ENCODE measurements around the gene DLG1. TPM values are rescaled to one million over a fixed set of nuclear protein-coding genes. Genes with fewer than 3 reads are reported as not detected.
"Not testable (repeated sequence)": the region's sequence is repeated elsewhere in the genome, so short reads cannot be mapped to it uniquely, and the experiment has no call there.

DLG1 gene
- polyA plus RNA-seq, 3 donors = 84.9 to 90.7 (median 85.5) TPM

DNA sequence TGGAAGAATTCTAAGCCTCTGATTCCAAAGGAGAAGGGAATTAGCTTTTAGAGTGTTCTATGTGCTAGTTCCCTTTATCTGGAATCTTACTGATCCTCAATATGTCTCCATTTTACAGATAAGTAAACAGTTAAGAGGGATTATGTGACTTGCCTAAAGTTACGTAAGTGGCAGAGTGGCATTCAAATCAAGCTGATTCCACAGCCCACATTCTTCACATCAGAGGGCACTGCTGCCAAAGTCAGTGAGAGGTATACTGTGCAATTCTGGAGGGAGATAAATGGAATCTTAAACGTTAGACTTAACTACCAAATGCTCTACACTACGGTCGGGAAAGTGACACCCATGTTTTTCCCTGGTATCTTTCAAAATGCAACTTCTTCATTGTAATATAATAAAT, 257.8 kb downstream of the DLG1 start:
- no peak for DNase-seq (ENCODE audit: low read depth in 3 of 3, low spot score in 2 of 3)

DNA sequence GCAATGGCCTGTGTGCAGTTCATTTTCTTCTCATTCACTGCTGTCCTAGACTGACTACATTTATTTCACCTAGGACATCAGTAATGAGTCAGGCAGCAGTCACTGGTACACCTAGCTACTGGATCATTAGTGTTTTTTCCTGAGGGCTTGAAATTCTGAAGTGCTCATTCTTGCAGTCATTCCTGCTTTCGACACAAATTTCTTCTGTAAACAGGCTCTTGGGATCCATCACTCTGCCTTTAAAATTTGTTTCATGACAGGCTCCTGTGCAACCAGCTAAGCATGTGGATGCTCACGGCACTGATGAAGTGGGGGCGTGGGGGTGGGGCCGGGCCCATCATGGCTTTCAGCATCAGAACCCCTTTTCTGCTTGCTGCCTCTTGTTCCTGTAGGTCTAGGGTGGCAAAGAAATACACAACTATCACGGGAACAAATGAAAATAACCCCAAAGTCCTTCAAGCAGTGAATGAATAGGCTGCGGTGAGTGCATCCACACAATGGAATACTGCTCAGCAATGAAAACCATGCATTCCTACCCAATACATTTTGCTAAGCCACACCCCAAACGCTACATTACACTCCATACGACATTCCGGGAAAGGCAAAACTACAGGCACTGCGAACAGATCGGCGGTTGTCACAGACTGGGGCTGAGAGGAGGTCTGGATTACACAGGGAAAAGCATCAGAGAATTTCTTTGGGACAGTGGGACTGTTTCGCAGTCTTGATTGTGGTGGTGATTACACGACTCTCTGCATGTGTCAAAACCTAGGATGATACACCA, 259.5 kb downstream of the DLG1 start:
- DNase-seq (ENCODE audit: low read depth in 3 of 3, low spot score in 2 of 3) = no peak

DNA sequence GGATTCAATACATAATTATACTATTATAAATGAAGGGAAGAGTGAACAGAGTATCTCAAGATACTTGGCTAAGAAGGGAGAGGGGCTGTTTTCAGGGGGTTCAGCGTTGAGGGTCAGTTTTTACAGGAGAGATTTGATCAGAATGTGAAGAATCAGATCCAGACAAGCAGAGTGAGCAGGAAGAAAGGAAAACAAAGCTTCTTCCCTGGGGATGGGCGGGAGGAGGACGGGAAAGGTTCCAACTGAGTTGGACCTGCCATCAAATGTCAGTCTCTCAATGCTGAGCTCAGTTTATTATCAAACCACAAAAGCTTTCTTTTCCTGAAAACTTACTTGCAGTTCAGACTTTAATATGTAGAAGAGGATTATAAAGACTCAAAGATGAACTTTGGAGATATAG, 262.8 kb downstream of the DLG1 start:
- no peak for DNase-seq (ENCODE audit: low read depth in 3 of 3, low spot score in 2 of 3)

DNA sequence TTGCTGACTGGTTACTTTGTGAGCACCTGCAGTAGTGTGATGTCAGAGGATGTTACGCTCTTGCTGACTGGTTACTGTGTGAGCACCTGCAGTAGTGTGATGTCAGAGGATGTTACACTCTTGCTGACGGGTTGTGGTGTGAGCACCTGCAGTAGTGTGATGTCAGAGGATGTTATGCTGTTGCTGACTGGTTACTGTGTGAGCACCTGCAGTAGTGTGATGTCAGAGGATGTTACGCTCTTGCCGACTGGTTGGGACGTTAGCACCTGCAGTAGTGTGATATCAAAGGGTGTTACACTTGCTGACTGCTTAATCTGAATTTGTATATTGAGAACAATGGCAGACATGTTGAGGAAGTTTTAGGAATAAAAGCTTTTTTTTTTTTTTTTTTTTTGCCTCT, 263.6 kb downstream of the DLG1 start:
- DNase-seq (ENCODE audit: low read depth in 3 of 3, low spot score in 2 of 3) = not testable (repeated sequence)

DNA sequence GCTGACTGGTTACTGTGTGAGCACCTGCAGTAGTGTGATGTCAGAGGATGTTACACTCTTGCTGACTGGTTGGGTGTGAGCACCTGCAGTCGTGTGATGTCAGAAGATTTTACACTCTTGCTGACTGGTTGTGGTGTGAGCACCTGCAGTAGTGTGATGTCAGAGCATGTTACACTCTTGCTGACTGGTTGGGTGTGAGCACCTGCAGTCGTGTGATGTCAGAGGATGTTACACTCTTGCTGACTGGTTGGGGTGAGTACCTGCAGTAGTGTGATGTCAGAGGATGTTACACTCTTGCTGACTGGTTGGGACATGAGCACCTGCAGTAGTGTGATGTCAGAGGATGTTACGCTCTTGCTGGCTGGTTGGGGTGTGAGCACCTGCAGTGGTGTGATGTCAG, 264.6 kb downstream of the DLG1 start:
- not testable (repeated sequence) for DNase-seq (ENCODE audit: low read depth in 3 of 3, low spot score in 2 of 3)

DNA sequence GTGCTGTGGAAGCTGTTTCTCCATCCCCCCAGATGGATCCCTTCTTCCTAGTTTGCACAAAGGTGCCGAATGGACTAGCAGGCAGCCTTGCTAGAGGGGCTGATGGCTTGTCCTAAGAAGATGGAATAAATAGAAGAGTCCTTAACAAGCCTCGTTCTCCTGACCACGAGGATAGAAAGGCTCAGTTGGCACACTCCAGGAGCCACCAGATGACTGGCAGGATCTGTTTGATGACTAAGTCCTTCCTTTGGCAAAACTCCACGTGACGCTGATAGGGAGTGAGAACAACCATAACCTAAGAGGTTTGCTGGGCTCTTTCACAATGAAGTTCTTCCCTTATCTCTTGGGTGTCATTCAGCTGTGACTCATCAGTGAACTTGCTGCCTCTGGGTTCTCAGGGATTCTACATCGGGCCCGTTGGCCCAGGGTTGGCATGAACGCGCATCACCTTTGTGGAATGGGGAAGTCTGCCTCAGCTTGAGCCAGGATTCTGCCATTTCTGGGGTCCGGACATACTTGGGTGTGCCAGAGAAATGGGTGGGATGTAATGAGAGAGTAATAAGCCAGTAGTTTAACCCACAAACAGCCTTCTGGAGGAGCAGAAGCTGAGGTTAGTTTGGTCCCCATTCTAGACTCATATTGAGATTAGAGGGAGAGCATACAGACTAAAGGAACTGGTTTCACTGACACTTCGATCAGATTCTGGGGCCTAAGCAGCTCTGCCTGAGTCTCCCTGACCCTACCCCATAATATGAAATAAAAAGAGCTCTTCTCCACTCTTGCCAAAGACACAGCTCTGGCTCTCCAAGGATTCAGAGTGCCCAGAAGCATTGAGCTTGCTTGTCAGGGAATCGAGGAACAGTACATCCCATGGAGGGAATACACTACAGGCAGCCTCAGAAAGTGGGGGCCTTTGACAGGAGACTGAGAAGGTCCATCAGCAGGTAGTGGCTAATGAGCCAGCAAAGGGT, 266.8 kb downstream of the DLG1 start:
- DNase-seq (ENCODE audit: low read depth in 3 of 3, low spot score in 2 of 3) = no peak

DNA sequence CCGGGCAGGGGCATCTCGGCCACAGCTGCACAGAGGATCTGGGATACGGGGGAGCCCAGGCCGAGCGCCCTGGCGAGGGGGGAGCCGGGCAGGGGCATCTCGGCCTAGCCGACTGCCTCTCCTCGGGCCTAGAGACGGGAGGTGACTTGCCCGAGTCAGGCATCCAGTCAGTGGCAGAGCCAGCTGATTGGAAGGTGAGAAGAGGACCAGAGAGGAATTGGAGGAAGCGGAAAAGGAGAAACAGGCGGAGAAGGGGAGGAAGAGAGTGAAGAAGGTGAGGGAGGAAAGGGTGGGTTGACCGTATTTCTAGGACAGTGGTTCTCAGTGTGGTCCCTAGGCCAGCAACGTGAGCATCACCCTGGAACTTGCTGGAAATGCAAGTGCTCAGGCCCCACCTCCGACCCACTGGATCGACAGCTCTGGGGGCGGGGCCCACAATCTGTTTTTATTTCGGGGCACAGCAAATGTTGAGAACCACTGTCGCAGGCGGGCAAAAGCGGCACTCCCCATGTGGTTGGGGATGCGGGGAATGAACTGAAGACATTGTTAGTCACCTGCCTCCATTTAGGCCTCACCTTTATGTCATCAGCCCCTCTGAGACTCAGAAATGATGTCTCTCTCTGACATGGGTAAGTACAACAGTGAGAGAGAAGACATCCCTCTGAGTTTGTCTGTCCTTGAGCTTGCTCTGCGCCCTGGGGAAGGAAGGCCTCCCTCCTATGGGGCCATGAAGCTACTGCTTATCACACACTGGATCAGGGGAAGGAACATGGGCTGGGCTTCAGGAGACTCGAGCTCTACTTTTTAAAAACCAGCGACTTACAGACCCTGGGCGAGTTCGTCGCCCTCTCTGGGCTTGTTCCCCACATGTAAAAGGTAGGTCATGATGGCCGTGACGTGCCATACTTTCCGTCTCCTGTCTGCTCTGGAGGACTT, 267.8 kb downstream of the DLG1 start:
- no peak for DNase-seq (ENCODE audit: low read depth in 3 of 3, low spot score in 2 of 3)

DNA sequence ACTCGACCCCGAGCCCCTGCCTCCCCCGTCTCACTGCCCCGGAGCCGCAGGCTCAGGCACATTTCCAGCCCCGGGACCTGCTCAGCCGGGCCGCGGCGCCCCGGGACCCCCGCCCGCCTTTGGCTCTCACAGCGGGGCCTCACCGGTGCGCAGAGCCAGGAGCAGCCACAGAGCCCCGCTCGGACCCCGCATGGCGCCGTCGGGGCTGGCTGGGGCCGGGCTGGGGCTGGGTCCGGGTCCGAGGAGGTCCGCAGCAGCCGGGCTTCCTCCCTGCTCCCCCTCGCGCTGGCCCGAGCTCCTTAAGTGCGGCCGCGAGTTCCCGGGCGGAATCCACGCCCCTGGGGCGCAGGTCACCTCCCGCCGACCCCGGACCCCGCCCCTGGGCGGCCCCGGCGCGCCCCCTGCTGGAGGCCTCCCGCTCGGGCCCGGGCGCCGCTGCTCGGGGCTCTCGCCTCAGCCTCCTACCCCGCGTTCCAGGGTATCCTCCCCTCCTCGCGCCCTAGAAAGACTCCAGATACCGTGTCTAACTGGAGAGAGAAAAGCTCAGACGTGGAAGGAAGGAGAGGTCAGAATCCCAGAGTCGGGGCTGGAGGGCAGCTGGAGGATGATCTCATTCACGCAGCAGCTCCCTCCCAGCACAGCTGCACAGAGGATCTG, 268.8 kb downstream of the DLG1 start, which contains the start of gene MELTF:
MELTF (minus strand) TSS at position 307 of the 657 bp plus-strand sequence; CDS start at position 192, 115 bp downstream.
- no peak for DNase-seq (ENCODE audit: low read depth in 3 of 3, low spot score in 2 of 3)

DNA sequence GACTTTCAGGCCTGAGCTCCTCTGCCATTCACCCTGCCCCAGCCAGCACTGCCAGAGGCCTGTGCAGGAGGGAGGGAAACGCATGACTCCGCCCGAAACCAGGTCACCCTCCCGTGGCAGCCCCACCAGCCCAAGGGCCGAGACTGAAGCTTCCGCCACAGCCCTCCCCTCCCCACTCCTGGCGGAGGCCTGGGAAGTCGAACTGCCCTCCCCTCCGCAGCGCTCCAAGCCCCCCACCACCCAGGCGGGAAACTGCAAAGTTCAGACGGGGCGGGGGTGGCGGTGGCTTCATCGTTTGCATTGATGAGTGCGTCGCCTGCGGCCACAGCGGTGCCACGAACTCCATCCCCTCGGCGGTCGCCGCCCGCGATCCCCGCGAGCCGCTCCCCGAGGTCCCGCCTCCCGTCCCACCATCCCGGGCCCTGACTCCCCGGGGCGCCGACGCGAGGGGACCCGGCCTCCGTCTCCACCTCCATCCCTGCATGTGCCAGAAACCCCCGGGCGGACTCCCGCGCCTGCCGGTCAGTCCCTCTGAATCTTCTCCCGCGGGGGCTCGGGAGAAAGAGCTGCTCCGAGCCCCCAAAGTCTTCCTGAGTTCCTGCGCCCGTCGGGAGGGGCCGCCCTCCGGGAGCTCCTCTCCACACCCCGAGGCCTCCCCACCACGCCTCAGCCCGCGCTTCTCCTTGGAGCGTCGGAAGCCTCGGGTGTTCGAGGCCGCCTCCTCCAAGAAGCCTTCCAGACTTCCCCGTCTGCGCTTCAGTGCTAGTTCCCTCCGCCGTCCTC, 269.5 kb downstream of the DLG1 start:
- DNase-seq (ENCODE audit: low read depth in 3 of 3, low spot score in 2 of 3) = no peak

DNA sequence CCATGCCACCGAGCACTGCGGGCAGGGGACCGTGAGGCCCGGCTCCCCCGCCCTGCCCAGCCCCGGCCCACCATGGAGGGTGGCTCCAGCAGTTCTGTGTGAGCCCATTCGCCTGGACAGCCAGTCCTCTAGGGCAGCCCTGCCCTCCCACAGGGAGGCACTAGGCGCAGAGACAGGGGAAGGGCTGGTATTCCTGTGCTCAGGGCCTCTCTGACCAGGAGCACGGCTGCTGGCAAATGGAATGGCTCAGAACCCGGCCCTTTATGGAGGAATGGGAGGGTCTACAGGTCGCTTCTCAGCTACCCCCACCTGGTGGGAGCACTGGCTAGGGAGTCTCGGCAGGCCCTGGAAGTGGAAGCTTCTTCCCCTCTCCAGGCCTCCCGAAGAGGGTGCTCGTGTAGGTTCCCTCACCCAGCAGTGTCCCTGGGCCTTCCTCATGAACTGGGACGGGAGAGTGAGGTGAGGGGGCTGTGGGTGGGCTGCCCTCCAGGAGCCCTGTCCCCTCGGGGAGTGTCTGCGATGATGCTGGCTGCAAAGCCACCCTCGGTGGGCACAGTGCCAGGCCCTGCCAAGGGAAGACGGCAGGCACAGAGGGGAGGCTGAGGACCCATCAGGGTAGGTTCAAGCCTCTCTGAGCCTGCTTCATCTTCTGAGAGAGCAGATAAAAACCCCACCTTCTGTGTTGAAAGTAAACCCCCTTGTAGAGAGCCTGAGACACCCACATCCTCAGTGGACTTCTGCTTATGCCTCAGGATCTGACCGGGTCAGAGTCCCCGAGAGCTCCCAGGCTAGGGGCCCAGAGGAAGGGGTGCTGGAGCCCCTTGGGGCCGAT, 270.3 kb downstream of the DLG1 start:
- no peak for DNase-seq (ENCODE audit: low read depth in 3 of 3, low spot score in 2 of 3)

DNA sequence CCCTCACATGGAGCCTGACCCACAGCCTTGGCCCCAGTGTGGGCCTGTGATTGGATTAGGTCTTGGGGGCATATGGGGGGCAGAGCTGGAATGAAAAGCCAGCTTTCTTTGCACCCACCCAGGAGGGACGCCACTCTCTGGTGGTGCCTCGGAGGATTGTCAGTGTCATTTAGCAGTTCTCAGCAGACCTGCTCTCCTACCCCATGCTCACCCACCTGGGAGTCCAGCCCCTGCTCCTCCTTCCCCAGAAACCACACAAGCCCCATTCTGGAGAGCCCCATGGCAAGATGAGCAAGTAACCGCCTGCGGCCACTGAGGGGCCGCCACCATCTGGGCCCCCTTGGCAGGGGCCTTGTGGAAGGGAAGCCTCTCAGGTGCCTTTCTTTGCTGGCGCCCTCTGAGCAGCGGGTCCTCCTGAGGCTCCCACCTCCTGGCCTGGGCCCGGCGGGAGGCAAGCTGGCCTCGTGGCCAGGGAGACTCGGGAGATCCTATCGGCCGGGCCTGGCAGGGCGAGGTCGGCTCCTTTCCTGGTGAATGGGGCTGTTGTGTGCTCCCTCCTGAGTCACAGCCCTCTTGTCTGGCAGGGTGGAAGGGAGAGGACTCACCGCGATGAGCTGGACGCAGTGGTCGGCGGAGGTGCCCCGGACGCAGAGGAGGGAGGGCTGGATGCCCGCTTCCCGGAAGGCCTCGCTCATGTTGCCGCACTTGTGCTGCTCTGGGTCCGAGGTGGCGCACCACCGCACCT, 271.1 kb downstream of the DLG1 start:
- no peak for DNase-seq (ENCODE audit: low read depth in 3 of 3, low spot score in 2 of 3)

DNA sequence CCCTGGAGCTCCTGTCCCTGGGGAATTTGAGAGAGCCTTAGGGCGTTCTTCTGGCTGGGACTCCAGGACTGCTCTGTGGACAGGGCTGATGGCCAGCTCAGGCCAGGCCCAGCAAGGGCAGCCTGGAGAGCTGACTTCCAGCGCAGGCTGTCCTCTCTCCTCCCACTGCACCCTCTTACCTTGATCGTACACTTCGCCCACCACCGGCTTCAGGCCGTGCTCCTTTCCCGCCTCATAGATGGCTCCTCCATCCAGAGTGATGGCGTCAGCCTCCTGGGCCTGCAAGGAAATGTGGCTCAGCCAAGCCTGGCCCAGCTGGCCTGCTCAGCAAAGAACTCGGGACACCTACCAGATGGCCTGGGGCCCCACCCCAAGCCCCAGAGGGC, 271.9 kb downstream of the DLG1 start:
- no peak for DNase-seq (ENCODE audit: low read depth in 3 of 3, low spot score in 2 of 3)

DNA sequence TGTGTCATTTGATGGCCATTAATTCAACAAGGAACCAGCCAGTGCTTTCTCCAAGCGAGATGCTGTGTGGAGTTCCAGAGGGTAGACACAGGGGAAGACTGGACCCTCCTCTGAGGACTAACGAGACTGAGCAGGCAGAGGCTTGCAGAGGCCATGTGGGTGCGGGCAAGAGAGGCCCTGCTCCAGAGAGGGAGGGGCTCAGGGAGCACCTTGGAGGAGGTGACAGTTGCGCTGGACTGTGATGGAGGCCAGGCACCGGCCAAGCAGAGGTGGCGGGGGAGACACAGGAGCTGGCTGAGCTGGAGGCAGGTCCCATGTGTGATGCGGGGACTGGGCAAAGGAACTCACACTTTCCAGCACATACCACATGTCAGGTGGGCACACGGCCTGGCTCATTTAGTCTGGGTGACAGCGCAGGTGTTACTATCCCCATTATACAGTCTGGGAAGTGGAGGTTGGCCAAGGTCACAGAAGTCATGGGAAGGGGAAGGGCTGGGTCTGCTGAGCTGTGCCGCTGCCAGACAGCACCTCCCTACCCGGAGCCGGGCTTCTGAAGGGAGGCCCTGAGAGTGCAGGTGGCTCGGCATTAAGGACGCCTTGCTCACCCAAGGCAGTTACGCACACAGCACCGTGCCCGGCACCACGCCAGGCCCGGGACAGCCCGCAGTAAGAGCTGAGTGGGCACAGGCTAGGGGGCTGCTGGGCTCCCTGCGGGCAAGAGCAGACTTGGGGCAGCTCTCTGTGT, 272.5 kb downstream of the DLG1 start:
- no peak for DNase-seq (ENCODE audit: low read depth in 3 of 3, low spot score in 2 of 3)

DNA sequence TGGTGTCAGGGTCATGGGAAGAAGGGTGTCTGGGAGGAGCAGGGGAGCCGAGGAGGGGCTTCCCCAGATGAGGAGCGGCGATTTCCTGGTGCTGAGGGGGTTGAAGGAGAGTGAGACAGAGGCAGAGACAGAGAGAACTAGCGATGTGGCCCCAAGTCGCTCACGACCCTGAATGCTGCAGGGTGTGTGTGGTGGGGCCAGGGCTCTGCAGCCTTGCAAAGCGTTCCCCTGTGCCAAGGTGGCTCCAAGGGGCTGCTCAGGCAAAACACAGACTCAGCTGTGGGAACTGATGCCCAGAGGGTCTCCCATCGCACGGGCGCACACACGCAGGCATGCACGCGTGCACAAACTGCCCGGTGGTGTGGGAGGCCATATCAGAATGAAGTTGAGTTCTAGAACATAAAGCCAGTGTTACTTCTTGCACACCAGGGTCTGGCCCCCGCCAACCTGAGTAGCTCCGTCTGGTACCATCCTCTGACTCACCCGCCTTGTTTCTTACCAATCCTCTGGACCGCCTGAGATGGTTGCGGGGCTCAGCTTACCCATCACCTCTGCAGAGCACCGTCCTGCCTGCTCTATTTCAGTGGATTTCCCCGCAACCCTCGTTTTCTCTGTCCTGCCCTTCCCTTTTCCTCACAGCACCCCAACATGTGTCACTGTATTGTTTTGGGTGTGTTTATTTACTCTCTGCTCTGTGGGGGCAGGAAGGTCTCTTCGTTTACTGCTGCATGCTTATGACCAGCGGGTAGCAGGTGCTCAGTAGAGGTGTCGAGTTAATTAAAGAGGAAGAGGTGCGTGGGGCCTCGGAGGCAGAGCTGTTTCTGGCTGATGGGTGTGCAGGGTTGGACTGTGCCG, 273.3 kb downstream of the DLG1 start:
- DNase-seq (ENCODE audit: low read depth in 3 of 3, low spot score in 2 of 3) = no peak

DNA sequence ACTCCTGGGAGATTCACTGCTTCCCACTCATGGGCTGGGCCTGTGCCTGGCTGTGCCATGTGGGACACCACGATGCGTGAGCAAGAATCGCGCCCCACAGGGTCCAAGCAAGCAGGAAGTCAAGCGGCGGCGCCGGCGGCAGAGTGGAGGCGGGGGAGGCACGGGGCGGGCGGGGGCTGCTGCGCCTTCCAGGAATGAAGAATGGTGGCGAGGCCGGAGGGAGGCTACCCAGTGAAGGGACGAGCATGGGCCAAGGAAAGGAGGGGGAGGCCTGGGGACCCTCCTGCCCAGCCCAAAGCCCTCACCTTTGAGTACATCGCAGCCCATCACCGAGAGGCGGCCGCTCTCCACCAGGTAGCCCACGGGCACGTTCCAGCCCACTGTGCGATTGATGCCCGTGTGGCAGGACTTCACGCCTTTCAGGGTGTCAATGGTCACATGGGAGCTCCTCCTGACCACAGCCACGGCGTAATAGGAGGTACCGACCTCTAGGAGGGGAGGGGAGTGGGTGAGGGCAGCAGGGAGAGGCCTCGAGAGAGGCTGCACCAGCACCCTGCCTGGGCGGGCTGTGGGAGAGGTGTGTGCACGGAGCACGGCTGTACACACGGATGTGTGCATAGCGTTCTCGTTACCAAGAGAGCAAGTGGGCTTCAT, 274.3 kb downstream of the DLG1 start:
- DNase-seq (ENCODE audit: low read depth in 3 of 3, low spot score in 2 of 3) = no peak
